D721Med (cell line): Measurements from ENCODE around the gene CDC42BPB.

Experiments used
- DNase-seq: peaks from one replicate; pipeline ENCODE4 v3.0.0; 2011; ENCODE audit warnings: low spot score; ENCODE audit not compliant: insufficient read length
- FAIRE-seq: peaks from 2 replicates; lab custom pipeline; 2011; peaks lifted over from hg19 to GRCh38; lab: Jason Lieb, UNC
- TF ChIP-seq, protein P1 (sequence below): IDR thresholded peaks from 2 replicates; pipeline ENCODE4 v1.5.1; 2012; ENCODE audit warnings: mild to moderate bottlenecking, control low read depth; ENCODE audit not compliant: insufficient read depth; ENCODE audit errors: missing control alignments

The CDC42BPB gene

DNA sequence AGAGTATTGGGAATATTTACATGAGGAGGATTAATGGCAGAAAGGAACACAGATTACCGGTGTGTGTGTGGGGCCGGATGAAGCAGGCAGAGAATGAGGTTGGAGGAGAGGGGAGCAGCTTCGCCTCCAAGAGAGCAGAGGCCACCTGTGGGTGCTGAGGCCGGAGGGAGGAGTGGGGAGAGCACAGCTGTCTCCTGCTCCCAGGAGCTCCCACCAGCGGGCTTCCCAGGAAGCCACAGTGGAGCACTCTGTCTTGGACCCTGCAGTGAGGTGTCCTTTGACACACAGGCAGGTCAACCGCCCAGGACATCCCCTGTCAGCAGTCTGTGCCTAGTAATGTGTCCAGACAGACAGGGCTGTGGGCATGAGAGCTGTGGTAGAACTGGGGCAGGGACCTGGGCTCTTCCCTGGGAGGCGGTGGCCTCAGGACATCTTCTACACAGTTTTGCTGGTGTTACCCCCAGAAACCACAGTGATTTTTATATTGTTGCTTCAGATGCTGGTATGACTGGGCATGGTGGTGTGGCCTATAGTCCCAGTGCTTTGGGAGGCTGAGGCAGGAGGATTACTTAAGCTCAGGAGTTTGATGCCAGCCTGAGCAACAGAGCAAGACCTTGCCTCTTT is 153.3 kb downstream of the CDC42BPB start:
- TF ChIP-seq, protein P1, sequence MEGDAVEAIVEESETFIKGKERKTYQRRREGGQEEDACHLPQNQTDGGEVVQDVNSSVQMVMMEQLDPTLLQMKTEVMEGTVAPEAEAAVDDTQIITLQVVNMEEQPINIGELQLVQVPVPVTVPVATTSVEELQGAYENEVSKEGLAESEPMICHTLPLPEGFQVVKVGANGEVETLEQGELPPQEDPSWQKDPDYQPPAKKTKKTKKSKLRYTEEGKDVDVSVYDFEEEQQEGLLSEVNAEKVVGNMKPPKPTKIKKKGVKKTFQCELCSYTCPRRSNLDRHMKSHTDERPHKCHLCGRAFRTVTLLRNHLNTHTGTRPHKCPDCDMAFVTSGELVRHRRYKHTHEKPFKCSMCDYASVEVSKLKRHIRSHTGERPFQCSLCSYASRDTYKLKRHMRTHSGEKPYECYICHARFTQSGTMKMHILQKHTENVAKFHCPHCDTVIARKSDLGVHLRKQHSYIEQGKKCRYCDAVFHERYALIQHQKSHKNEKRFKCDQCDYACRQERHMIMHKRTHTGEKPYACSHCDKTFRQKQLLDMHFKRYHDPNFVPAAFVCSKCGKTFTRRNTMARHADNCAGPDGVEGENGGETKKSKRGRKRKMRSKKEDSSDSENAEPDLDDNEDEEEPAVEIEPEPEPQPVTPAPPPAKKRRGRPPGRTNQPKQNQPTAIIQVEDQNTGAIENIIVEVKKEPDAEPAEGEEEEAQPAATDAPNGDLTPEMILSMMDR, result no peak
- DNase-seq (no peak), FAIRE-seq (no peak)

DNA sequence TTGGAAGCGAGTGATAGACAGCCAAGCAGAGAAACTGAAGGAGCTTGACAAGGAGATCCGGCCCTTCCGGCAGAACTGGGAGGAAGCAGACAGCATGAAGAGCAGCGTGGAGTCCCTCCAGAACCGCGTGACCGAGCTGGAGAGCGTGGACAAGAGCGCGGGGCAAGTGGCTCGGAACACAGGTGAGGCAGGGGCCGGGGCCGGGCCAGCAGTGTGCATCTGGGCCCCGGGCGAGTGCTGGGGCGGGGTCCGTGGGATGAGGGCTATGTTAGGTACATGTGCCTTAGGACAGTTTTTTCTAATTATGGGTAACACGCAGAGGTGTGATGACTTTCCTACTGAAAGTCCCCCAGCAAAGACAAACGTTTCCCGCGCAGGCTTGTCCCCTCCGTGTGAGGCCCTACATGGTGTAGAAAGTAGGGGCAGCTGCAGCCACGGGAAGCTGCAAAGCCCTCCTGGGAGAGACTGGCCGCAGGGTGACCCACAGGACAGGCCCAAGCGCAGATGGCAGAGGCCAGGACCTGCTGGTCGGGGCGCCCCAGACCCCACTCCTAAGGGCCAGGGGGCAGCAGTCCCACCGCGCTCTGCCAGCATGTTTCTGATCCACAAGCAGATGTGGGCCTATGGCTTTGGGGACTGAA is 154.0 kb downstream of the CDC42BPB start:
- no peak for FAIRE-seq
- no peak for DNase-seq
- TF ChIP-seq, protein P1, result no peak

DNA sequence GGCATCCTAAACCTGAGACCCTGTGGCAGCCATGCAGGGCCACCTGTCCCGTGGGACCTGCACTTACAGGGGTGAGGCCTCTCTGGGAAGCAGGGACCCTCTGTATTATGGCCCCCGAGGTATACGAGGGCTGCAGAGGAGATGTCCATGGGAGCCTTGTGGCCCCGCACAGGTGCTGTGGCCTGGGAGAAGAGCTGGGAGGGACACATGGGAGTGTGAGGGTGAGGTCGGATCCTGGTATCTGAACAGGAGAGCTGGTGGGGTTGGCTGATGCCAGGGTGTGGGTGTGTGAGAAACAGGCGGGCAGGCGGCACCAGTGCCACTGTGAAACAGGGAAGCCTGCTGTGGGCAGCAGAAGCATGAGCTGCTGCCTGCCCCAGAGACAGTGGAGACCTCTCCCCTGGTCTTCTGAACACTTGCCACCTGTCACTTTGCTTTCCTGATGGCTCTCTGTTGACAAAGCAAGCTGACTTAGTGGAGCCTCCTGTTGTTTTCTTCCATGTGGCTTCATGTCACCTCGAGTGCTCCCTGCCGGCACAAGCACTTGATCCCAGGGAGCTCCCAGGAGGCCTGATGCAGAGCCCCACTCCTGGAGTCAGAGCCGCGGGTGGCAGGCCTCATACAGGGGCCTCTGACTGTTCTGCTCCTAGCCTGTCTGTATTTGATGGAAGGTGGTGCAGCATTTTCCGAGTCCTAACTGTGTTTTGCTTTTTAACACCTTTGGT is 154.7 kb downstream of the CDC42BPB start:
- FAIRE-seq, result no peak
- TF ChIP-seq, protein P1, result no peak

DNA sequence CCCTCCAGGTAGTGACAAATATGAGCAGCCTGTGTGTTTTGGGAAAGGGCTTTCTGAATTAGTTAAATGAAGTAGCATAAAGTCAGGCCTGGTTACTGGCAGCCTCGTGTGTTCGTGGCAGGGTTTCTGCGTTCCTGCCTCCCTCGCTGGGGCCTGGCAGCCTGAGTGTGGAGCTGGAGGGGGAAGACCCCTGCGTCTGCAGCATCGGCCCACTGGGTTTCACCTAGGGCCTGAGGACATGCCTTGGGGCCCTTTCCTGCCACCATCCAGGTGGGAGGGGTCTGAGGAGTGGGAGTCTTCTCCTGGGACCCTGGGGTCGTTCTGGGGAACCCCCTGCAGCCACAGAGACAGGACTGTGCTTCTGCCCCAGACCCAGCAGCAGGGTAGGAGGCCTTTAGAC is 155.3 kb downstream of the CDC42BPB start:
- DNase-seq (no peak), FAIRE-seq (no peak)
- TF ChIP-seq, protein P1, result no peak

More for the DNA sequence above, 154.7 kb downstream of the CDC42BPB start:
- DNase-seq, result no peak

DNA sequence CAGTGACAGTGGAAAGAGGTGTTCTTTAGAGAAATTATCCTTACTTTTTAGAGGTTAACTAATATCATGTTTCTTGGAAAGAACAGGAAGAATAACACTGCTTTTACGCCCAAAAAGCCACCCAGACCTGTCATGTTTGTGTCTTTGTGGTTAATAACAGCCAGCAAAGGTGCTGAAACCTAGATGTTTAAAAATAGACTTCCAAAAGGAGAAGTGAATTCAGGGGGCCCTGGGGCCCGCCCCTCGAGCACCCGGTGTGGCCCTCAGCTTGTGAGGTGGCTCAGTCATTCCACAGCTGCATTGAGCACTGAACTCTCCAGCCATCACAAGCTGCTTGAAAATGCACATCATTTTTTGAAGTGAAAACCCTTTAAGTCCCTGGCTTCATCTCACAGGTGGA is 155.7 kb downstream of the CDC42BPB start:
- FAIRE-seq, result no peak
- TF ChIP-seq, protein P1, result no peak
- no peak for DNase-seq

DNA sequence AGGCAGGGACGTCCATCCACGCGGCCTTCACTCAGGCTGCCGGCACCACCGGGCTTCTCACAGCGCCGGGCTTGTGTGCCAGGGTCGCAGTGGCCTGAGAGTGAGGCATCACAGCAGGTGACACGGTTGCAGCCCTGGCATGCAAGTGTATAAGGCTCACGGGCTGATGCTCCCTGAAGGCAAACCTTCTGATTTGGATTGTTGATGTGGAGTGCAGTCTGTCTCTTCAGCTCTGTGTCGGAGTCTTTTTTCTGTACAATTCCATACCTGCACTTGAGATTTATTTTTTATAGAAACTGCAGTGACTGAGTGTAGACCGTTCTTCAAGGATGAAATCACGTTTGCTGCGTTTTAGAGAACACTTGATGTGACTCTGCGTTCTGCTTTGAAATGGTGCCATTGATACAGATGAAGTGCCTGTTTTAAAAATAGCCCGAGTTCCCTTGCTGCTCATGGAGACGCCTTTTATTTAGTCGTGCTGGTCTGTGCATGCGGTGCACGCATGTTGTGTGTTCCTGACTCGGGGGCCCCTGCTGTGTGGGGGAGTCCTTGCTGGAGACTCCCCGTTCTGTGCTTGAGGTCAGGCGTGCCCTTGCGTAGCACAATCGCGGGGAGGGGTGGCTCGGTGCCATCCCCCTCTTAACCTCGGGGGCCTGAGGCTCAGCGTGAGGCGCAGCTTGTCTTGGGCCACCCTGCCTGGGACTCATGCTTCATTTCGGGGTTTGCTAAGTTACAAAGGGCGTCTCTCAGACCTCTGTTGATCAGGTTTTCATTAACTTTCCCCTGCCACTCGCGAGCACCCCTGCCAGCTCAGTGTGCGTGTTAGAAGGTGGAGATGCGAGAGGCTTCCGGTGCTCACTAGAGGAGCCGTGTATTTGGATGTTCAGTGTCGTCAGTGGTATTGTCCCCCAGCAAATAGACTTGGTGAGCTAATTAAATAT is 156.4 kb downstream of the CDC42BPB start:
- DNase-seq (no peak), FAIRE-seq (no peak)
- TF ChIP-seq, protein P1, result no peak
